ENCODE measurements around the gene NEURL4. TPM values are rescaled to one million over a fixed set of nuclear protein-coding genes. Genes with fewer than 3 reads are reported as not detected.

The NEURL4 gene
- total and polyA plus RNA-seq, 2 experiments from 2014 or later: 6.3 to 42.3 TPM

DNA sequence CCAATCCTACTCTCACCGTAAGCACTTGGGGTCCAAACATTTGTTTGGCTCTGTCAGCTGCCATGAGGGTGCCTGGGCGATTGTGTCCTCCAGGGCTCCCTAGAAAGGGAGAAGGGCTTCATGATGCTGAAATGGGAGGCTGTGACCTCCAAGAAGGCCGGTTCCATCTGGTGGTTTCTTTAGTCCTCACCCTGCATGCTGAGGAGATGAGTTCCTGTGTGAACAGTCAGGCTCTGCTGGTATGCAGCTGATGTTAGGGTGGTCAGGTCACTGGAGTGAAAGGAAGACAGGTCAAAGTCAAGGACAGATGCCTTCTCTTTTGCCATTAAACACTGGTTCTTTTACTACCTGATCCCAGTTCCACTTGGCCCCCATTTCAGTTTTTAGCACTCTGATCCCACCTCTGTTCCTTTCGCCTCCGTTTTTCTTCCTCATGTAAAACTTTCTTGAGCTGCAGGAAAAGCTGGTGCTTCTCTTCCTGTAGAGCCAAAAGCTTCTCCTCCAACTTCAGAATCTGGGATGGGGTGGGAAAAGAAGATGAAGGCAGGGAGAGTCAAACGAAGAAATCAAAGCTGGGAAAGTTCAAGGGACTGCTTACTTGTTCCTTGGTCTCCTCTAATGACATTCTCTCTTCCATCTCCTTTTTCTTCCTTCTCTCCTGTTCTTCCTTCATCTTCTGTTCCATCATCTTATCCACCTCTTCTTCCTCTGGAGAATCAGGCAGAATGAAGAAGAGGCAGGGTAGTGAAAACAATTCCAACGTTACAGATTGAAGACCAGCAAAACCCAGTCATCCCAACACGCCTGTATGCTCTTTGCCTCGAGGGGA lies 15.0 kb downstream of the NEURL4 start:
- DNase-seq (ENCODE audit: low spot score): no peak
- H3K9me3 Mint-ChIP-seq: peaks cover 4% of the 10 kb centered on the region; the same call in 1 of the 3 replicates
- no peaks in the 10 kb centered on the region for H3K27me3 ChIP-seq (ENCODE audit: insufficient read depth)
- H3K9me2 ChIP-seq (ENCODE audit: insufficient read depth): no peaks in the 10 kb centered on the region
- H2AFZ ChIP-seq: no peak overlapping the region
- H3K4me1 ChIP-seq (ENCODE audit: insufficient read depth): peaks cover 25% of the 10 kb centered on the region; the same call in 1 of the 2 replicates
- peaks cover 44% of the 10 kb centered on the region for H3K36me3 ChIP-seq (ENCODE audit: insufficient read depth)
- peaks cover 41% of the 10 kb centered on the region for H4K20me1 ChIP-seq (replicated peaks; ENCODE audit: insufficient read depth)
- H3K79me2 ChIP-seq (replicated peaks; ENCODE audit: insufficient read depth): peaks cover 32% of the 10 kb centered on the region
- peak overlapping the region; percentile 87 for H3K4me3 Mint-ChIP-seq
- peak overlapping the region; percentile 99 for H3K4me2 ChIP-seq
- peak overlapping the region; percentile 94 for H3K4me3 ChIP-seq
- H3K27ac ChIP-seq (ENCODE audit: low read depth): peak overlapping the region; percentile 84
- peaks cover 86% of the 10 kb centered on the region for H3K36me3 Mint-ChIP-seq (ENCODE audit: low read depth)
- peaks cover 73% of the 10 kb centered on the region for H3F3A ChIP-seq (replicated peaks; ENCODE audit: low read depth)
- H3K27me3 Mint-ChIP-seq (ENCODE audit: insufficient read depth, low read depth, poor library complexity): peaks cover 33% of the 10 kb centered on the region
- TF ChIP-seq CREB1 (CRISPR knock-in tag; IDR thresholded peaks at IDR 0.05; ENCODE audit: low read depth) (no peak), ZNF331 (CRISPR knock-in tag; IDR thresholded peaks at IDR 0.05; ENCODE audit: low read depth) (no peak), STAT1 (IDR thresholded peaks at IDR 0.05; ENCODE audit: unreplicated experiment) (no peak), EZH2phosphoT487 (IDR thresholded peaks at IDR 0.05; ENCODE audit: unreplicated experiment) (no peak), JUNB (IDR thresholded peaks at IDR 0.05; ENCODE audit: unreplicated experiment) (no peak), EZH2 (IDR thresholded peaks at IDR 0.05; ENCODE audit: low read depth, unreplicated experiment) (no peak), ZNF114 (CRISPR knock-in tag; IDR thresholded peaks at IDR 0.05) (no peak), POLR2AphosphoS5 (IDR thresholded peaks at IDR 0.05; ENCODE audit: low read depth) (no peak), NANOG (IDR thresholded peaks at IDR 0.05; ENCODE audit: borderline replicate concordance) (no peak)
- TF ChIP-seq, protein P1, sequence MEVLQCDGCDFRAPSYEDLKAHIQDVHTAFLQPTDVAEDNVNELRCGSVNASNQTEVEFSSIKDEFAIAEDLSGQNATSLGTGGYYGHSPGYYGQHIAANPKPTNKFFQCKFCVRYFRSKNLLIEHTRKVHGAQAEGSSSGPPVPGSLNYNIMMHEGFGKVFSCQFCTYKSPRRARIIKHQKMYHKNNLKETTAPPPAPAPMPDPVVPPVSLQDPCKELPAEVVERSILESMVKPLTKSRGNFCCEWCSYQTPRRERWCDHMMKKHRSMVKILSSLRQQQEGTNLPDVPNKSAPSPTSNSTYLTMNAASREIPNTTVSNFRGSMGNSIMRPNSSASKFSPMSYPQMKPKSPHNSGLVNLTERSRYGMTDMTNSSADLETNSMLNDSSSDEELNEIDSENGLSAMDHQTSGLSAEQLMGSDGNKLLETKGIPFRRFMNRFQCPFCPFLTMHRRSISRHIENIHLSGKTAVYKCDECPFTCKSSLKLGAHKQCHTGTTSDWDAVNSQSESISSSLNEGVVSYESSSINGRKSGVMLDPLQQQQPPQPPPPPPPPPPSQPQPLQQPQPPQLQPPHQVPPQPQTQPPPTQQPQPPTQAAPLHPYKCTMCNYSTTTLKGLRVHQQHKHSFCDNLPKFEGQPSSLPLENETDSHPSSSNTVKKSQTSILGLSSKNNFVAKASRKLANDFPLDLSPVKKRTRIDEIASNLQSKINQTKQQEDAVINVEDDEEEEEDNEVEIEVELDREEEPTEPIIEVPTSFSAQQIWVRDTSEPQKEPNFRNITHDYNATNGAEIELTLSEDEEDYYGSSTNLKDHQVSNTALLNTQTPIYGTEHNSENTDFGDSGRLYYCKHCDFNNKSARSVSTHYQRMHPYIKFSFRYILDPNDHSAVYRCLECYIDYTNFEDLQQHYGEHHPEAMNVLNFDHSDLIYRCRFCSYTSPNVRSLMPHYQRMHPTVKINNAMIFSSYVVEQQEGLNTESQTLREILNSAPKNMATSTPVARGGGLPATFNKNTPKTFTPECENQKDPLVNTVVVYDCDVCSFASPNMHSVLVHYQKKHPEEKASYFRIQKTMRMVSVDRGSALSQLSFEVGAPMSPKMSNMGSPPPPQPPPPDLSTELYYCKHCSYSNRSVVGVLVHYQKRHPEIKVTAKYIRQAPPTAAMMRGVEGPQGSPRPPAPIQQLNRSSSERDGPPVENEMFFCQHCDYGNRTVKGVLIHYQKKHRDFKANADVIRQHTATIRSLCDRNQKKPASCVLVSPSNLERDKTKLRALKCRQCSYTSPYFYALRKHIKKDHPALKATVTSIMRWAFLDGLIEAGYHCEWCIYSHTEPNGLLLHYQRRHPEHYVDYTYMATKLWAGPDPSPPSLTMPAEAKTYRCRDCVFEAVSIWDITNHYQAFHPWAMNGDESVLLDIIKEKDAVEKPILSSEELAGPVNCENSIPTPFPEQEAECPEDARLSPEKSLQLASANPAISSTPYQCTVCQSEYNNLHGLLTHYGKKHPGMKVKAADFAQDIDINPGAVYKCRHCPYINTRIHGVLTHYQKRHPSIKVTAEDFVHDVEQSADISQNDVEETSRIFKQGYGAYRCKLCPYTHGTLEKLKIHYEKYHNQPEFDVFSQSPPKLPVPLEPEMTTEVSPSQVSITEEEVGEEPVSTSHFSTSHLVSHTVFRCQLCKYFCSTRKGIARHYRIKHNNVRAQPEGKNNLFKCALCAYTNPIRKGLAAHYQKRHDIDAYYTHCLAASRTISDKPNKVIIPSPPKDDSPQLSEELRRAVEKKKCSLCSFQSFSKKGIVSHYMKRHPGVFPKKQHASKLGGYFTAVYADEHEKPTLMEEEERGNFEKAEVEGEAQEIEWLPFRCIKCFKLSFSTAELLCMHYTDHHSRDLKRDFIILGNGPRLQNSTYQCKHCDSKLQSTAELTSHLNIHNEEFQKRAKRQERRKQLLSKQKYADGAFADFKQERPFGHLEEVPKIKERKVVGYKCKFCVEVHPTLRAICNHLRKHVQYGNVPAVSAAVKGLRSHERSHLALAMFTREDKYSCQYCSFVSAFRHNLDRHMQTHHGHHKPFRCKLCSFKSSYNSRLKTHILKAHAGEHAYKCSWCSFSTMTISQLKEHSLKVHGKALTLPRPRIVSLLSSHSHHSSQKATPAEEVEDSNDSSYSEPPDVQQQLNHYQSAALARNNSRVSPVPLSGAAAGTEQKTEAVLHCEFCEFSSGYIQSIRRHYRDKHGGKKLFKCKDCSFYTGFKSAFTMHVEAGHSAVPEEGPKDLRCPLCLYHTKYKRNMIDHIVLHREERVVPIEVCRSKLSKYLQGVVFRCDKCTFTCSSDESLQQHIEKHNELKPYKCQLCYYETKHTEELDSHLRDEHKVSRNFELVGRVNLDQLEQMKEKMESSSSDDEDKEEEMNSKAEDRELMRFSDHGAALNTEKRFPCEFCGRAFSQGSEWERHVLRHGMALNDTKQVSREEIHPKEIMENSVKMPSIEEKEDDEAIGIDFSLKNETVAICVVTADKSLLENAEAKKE (CRISPR knock-in tag; IDR thresholded peaks at IDR 0.05): no peak
- TF ChIP-seq, protein P2, sequence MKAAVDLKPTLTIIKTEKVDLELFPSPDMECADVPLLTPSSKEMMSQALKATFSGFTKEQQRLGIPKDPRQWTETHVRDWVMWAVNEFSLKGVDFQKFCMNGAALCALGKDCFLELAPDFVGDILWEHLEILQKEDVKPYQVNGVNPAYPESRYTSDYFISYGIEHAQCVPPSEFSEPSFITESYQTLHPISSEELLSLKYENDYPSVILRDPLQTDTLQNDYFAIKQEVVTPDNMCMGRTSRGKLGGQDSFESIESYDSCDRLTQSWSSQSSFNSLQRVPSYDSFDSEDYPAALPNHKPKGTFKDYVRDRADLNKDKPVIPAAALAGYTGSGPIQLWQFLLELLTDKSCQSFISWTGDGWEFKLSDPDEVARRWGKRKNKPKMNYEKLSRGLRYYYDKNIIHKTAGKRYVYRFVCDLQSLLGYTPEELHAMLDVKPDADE (IDR thresholded peaks at IDR 0.05): no peak
- TF ChIP-seq, protein P3, sequence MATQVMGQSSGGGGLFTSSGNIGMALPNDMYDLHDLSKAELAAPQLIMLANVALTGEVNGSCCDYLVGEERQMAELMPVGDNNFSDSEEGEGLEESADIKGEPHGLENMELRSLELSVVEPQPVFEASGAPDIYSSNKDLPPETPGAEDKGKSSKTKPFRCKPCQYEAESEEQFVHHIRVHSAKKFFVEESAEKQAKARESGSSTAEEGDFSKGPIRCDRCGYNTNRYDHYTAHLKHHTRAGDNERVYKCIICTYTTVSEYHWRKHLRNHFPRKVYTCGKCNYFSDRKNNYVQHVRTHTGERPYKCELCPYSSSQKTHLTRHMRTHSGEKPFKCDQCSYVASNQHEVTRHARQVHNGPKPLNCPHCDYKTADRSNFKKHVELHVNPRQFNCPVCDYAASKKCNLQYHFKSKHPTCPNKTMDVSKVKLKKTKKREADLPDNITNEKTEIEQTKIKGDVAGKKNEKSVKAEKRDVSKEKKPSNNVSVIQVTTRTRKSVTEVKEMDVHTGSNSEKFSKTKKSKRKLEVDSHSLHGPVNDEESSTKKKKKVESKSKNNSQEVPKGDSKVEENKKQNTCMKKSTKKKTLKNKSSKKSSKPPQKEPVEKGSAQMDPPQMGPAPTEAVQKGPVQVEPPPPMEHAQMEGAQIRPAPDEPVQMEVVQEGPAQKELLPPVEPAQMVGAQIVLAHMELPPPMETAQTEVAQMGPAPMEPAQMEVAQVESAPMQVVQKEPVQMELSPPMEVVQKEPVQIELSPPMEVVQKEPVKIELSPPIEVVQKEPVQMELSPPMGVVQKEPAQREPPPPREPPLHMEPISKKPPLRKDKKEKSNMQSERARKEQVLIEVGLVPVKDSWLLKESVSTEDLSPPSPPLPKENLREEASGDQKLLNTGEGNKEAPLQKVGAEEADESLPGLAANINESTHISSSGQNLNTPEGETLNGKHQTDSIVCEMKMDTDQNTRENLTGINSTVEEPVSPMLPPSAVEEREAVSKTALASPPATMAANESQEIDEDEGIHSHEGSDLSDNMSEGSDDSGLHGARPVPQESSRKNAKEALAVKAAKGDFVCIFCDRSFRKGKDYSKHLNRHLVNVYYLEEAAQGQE (IDR thresholded peaks at IDR 0.05; ENCODE audit: unreplicated experiment): no peak
- TF ChIP-seq, protein P4, sequence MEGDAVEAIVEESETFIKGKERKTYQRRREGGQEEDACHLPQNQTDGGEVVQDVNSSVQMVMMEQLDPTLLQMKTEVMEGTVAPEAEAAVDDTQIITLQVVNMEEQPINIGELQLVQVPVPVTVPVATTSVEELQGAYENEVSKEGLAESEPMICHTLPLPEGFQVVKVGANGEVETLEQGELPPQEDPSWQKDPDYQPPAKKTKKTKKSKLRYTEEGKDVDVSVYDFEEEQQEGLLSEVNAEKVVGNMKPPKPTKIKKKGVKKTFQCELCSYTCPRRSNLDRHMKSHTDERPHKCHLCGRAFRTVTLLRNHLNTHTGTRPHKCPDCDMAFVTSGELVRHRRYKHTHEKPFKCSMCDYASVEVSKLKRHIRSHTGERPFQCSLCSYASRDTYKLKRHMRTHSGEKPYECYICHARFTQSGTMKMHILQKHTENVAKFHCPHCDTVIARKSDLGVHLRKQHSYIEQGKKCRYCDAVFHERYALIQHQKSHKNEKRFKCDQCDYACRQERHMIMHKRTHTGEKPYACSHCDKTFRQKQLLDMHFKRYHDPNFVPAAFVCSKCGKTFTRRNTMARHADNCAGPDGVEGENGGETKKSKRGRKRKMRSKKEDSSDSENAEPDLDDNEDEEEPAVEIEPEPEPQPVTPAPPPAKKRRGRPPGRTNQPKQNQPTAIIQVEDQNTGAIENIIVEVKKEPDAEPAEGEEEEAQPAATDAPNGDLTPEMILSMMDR (conservative IDR thresholded peaks at IDR 0.05; ENCODE audit: low read depth in 2 of 2): no peak
- H3K27ac Mint-ChIP-seq: peak overlapping the region; percentile 87
- peaks cover 53% of the 10 kb centered on the region for H3K4me1 Mint-ChIP-seq
- no peak for ATAC-seq

Measured in GM23338 (cell line).